NOMO-1 (cell line): ENCODE measurements around the gene CHST12.

Source experiments
- DNase-seq, 2 experiments: peaks; one replicate each; lab custom pipeline; 2025; ENCODE audit not compliant: unreplicated experiment in 2 of 2; lab: John Stamatoyannopoulos, UW

Gene CHST12

DNA sequence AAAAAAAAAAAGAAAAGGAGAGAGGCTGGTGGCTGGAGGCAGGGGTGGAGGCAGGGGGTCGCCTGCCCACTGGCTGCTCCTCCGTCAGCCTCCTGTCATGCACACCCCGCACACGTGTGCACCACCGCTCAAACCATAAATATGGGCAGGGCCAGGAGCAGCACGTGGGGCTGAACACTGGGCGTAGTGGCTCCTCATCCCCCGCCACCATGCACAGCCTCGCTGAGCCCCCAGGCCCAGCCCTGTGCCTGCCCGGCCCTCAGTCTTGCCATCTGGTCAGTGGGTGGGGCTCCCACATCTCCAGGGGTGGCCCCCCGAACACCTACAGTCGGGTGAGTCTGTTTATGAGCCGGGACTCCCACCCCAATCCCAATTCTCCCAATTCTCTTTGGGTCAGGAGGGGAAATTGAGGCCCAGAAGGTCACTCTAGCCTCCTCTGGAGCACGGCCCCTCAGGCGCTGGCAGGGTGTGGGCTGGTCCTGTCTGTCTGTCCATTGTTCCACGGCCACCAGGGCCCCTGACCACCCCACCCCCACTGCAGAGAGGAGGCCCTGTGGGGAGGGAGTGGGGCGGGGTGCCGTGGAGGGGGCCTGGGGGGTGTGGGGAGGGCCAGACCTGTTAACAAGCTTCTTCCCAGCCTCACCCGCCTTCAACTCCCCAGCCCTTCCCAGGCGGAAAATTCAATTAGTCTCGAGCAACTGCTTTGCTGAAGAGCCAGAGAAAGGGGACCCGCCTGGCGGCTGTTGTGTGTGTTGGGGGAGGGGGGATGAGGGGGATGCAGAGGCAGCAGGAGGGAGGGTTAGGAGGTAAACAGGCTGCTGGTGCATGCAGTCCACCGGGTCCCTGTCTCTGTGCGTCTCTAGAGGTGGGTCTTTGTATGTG, 92.2 kb downstream of the CHST12 start:
- DNase-seq, result no peak

- no peak for DNase-seq
Measured at GRCh38 chr7:2496375-2496774, 93.0 kb downstream of the CHST12 start.

- no peak for DNase-seq
Measured at GRCh38 chr7:2497065-2497464, 93.7 kb downstream of the CHST12 start.

- no peak for DNase-seq
Measured at GRCh38 chr7:2497500-2498336, 94.3 kb downstream of the CHST12 start.
